Esophagus squamous epithelium (tissue), 5 donors: ENCODE results near the gene BTNL8. TPM values are rescaled to one million over a fixed set of nuclear protein-coding genes. Genes with fewer than 3 reads are reported as not detected.

Source experiments
- DNase-seq: peaks from one replicate; lab custom pipeline; 2025; lab: John Stamatoyannopoulos, UW
- H3K27ac ChIP-seq, 4 donors: fragments of 200-600 bp; sonication (generic); one replicate each; pipeline ENCODE4 v1.5.1; 2016 to 2019; ENCODE audit warnings: mild to moderate bottlenecking in 1 of 4
- H3K27me3 ChIP-seq, 4 donors: fragments of 200-600 bp; sonication (generic); 1 replicate in 3 of 4; 2 replicates in 1 of 4; pipeline versions ENCODE4 v1.5.1 to v1.6.0; 2017 to 2021; ENCODE audit warnings: antibody characterized with exemption in 1 of 4
- H3K36me3 ChIP-seq, 3 donors: fragments of 200-600 bp; sonication (generic); one replicate each; pipeline ENCODE4 v1.5.1; 2016 to 2019
- H3K4me1 ChIP-seq, 3 donors: fragments of 200-600 bp; sonication (generic); one replicate each; pipeline ENCODE4 v1.5.1; 2017 to 2019
- H3K4me3 ChIP-seq, 4 donors: fragments of 200-600 bp; sonication (generic); 1 replicate in 3 of 4; 2 replicates in 1 of 4; pipeline ENCODE4 v1.5.1; 2016 to 2019; ENCODE audit warnings: mild to moderate bottlenecking in 2 of 4, moderate library complexity in 1 of 4
- H3K9me3 ChIP-seq, 3 donors: fragments of 200-600 bp; sonication (generic); one replicate each; pipeline ENCODE4 v1.5.1; 2016 to 2019
- CTCF ChIP-seq, 6 experiments: fragments of 450-650 bp in 4 of 6; fragments of 200-600 bp in 2 of 6; sonication (generic) in 2 of 6; IDR thresholded peaks; one replicate each; pipeline ENCODE4 v1.5.1; 2016 to 2019; ENCODE audit warnings: antibody characterized with exemption in 6 of 6, mild to moderate bottlenecking in 4 of 6, moderate library complexity in 4 of 6
- POLR2A ChIP-seq, 4 donors: fragments of 450-650 bp; IDR thresholded peaks; one replicate each; pipeline ENCODE4 v1.6.1; 2017; ENCODE audit warnings: antibody characterized with exemption in 4 of 4, mild to moderate bottlenecking in 4 of 4, moderate library complexity in 3 of 4
- WGBS, 2 donors: methylation state at CpG; one replicate each; pipeline ENCODE4 v1.1.5; 2018; 5-methylcytosine and 5-hydroxymethylcytosine counted together
- intact Hi-C: fragments of 100-400 bp; cut with DNase I; formaldehyde crosslinking; loops from one replicate; pipeline ENCODE4 v1.15.0; 2022
- total RNA-seq, 4 donors: library from RNA; depleted of rRNA; stranded (reverse); fragments of >200 nt; gene quantifications; one replicate each; pipeline ENCODE4 v1.1.0, GENCODE V29; 2016
- donor health status: DM: yes; HTN: yes; CAD: no.

BTNL8 gene
- total RNA-seq, 4 donors from 2014 or later, result 0.19 TPM; not detected in 3

GRCh38 chr5:180920710-180921109 is 21.8 kb downstream of the BTNL8 start:
- intact Hi-C loops, result no loop called here
- TF ChIP-seq POLR2A (IDR thresholded peaks at IDR 0.05) (no peak), CTCF (IDR thresholded peaks at IDR 0.05) (no peak)
- no peak for DNase-seq

GRCh38 chr5:180922932-180923331 is 24.0 kb downstream of the BTNL8 start:
- Histone ChIP-seq H3K4me3 (no peak overlapping the region), H3K4me1 (peaks cover 0 to 13% (median 0%) of the 10 kb centered on the region in 3 donors), H3K36me3 (no peaks in the 10 kb centered on the region), H3K27ac (no peak overlapping the region), H3K27me3 (peaks cover 0 to 20% (median 0%) of the 10 kb centered on the region in 4 donors), H3K9me3 (peaks cover 0 to 39% (median 13%) of the 10 kb centered on the region in 3 donors)
- 84 to 93% methylated on average over 1 of the region's 1 CpG for WGBS, 2 donors
- DNase-seq, result no peak
- no peak for TF ChIP-seq CTCF (IDR thresholded peaks at IDR 0.05)
- intact Hi-C loops, result no loop called here

More at GRCh38 chr5:180920710-180921109, 21.8 kb downstream of the BTNL8 start:
- Histone ChIP-seq H3K27ac (no peak overlapping the region), H3K27me3 (peaks cover 0 to 5% (median 0%) of the 10 kb centered on the region in 4 donors), H3K36me3 (no peaks in the 10 kb centered on the region), H3K4me1 (peaks cover 0 to 17% (median 0%) of the 10 kb centered on the region in 3 donors), H3K9me3 (peaks cover 0 to 28% (median 13%) of the 10 kb centered on the region in 3 donors), H3K4me3 (no peak overlapping the region)

- no peak overlapping the region for H3K4me3 ChIP-seq
- no peak overlapping the region for H3K27ac ChIP-seq
- peaks cover 0 to 28% (median 4%) of the 10 kb centered on the region in 3 donors for H3K9me3 ChIP-seq
- intact Hi-C loops, result no loop called here
- no peaks in the 10 kb centered on the region for H3K4me1 ChIP-seq
- peaks cover 0 to 22% (median 0%) of the 10 kb centered on the region in 4 donors for H3K27me3 ChIP-seq
- DNase-seq, result no peak
- H3K36me3 ChIP-seq, result no peaks in the 10 kb centered on the region
- TF ChIP-seq POLR2A (IDR thresholded peaks at IDR 0.05), result no peak
- TF ChIP-seq CTCF (IDR thresholded peaks at IDR 0.05), result no peak
Observed at GRCh38 chr5:180932660-180933059, 33.7 kb downstream of the BTNL8 start.

- DNase-seq, result no peak
- 63% methylated on average over 3 of the region's 4 CpGs; no CpG with 5 or more reads in 1 of the 2 donors for WGBS, 2 donors
- no peak for TF ChIP-seq POLR2A (IDR thresholded peaks at IDR 0.05)
- no peak for TF ChIP-seq CTCF (IDR thresholded peaks at IDR 0.05)
- peaks cover 0 to 45% (median 16%) of the 10 kb centered on the region in 3 donors for H3K9me3 ChIP-seq
- intact Hi-C loops, result no loop called here
- H3K27ac ChIP-seq, result no peak overlapping the region
- H3K36me3 ChIP-seq, result no peaks in the 10 kb centered on the region
- peaks cover 0 to 22% (median 0%) of the 10 kb centered on the region in 4 donors for H3K27me3 ChIP-seq
- H3K4me1 ChIP-seq, result no peaks in the 10 kb centered on the region
- H3K4me3 ChIP-seq, result no peak overlapping the region
Observed at GRCh38 chr5:180935203-180935602, 36.2 kb downstream of the BTNL8 start.

- no peak for DNase-seq
Observed at GRCh38 chr5:180938294-180938693, 39.3 kb downstream of the BTNL8 start.

More at GRCh38 chr5:180938294-180938693, 39.3 kb downstream of the BTNL8 start:
- H3K4me3 ChIP-seq, result no peak overlapping the region
- no peak overlapping the region for H3K27ac ChIP-seq
- WGBS, 2 donors, result 73 to 77% methylated on average over 6 of the region's 6 CpGs
- intact Hi-C loops, result no loop called here
- peaks cover 0 to 22% (median 0%) of the 10 kb centered on the region in 4 donors for H3K27me3 ChIP-seq
- H3K36me3 ChIP-seq, result no peaks in the 10 kb centered on the region
- TF ChIP-seq POLR2A (IDR thresholded peaks at IDR 0.05), result no peak
- no peak for TF ChIP-seq CTCF (IDR thresholded peaks at IDR 0.05)
- no peaks in the 10 kb centered on the region for H3K4me1 ChIP-seq
- peaks cover 0 to 45% (median 16%) of the 10 kb centered on the region in 3 donors for H3K9me3 ChIP-seq
